ENCODE measurements around the gene BACH2.

BACH2 gene

DNA sequence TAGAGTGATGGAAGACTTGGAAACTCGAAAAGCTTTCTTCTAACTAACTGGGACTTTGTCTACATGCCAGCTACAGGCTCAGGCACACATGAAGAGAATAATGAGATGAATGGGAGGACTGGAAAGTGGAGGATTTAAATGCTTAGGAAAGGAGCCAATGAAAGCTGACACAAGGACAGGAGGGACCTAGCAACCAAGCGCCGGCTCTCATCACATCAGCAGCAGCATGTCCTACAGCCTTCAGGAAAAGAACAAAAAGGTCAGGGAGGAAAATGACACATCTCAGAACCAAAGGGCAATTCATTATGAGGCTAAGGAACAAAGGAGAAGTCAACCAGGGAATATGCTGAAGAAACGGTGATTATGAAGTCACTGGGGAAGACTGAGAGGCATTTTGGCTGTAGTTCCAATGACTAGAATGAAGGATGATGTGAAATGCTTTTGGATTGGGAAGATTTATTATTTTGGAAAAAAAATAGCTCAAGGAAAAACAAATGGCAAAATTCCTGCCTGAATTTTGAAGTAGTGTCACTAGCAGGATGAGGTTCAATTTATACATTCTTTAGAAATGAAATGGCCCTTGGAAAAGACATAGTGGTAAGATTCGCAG lies 5.7 kb downstream of the BACH2 start:
- no peak for DNase-seq (ENCODE audit: low read depth in 1 of 2, low spot score in 1 of 2)
- Histone ChIP-seq H3K4me3 (replicated peaks; ENCODE audit: insufficient read depth, low read length) (no peak overlapping the region), H3K27ac (replicated peaks) (no peak overlapping the region), H3K27me3 (ENCODE audit: insufficient read depth, poor library complexity, severe bottlenecking) (peaks cover 22% of the 10 kb centered on the region)
- TF ChIP-seq, protein P1, sequence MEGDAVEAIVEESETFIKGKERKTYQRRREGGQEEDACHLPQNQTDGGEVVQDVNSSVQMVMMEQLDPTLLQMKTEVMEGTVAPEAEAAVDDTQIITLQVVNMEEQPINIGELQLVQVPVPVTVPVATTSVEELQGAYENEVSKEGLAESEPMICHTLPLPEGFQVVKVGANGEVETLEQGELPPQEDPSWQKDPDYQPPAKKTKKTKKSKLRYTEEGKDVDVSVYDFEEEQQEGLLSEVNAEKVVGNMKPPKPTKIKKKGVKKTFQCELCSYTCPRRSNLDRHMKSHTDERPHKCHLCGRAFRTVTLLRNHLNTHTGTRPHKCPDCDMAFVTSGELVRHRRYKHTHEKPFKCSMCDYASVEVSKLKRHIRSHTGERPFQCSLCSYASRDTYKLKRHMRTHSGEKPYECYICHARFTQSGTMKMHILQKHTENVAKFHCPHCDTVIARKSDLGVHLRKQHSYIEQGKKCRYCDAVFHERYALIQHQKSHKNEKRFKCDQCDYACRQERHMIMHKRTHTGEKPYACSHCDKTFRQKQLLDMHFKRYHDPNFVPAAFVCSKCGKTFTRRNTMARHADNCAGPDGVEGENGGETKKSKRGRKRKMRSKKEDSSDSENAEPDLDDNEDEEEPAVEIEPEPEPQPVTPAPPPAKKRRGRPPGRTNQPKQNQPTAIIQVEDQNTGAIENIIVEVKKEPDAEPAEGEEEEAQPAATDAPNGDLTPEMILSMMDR (IDR thresholded peaks at IDR 0.05; ENCODE audit: insufficient read depth, low read length) = no peak
- TF ChIP-seq REST (IDR thresholded peaks at IDR 0.05; ENCODE audit: insufficient replicate concordance, low read depth) = no peak
- no peak for TF ChIP-seq GABPA (IDR thresholded peaks at IDR 0.05; ENCODE audit: low read depth)
- TF ChIP-seq SPI1 (IDR thresholded peaks at IDR 0.05; ENCODE audit: borderline replicate concordance, low read depth) = no peak
- TF ChIP-seq POLR2AphosphoS5 (IDR thresholded peaks at IDR 0.05; ENCODE audit: low read depth) = no peak

- no peak overlapping the region for H3K4me3 ChIP-seq (replicated peaks; ENCODE audit: insufficient read depth, low read length)
- TF ChIP-seq GABPA (IDR thresholded peaks at IDR 0.05; ENCODE audit: low read depth) (no peak), SPI1 (IDR thresholded peaks at IDR 0.05; ENCODE audit: borderline replicate concordance, low read depth) (no peak), REST (IDR thresholded peaks at IDR 0.05; ENCODE audit: insufficient replicate concordance, low read depth) (no peak)
- no peak overlapping the region for H3K27ac ChIP-seq (replicated peaks)
- H3K27me3 ChIP-seq (ENCODE audit: insufficient read depth, poor library complexity, severe bottlenecking) = peaks cover 14% of the 10 kb centered on the region
- no peak for DNase-seq (ENCODE audit: low read depth in 1 of 2, low spot score in 1 of 2)
Observed at GRCh38 chr6:90289902-90290301, 6.7 kb downstream of the BACH2 start.

GRCh38 chr6:90288404-90288803 lies 8.2 kb downstream of the BACH2 start:
- H3K27ac ChIP-seq (replicated peaks) = no peak overlapping the region
- no peak for TF ChIP-seq POLR2AphosphoS5 (IDR thresholded peaks at IDR 0.05; ENCODE audit: low read depth)
- TF ChIP-seq REST (IDR thresholded peaks at IDR 0.05; ENCODE audit: insufficient replicate concordance, low read depth) = no peak
- TF ChIP-seq, protein P1 (IDR thresholded peaks at IDR 0.05; ENCODE audit: insufficient read depth, low read length) = no peak
- no peak for TF ChIP-seq SPI1 (IDR thresholded peaks at IDR 0.05; ENCODE audit: borderline replicate concordance, low read depth)
- no peak for TF ChIP-seq GABPA (IDR thresholded peaks at IDR 0.05; ENCODE audit: low read depth)
- H3K27me3 ChIP-seq (ENCODE audit: insufficient read depth, poor library complexity, severe bottlenecking) = no peaks in the 10 kb centered on the region
- DNase-seq (ENCODE audit: low read depth in 1 of 2, low spot score in 1 of 2) = no peak
- no peak overlapping the region for H3K4me3 ChIP-seq (replicated peaks; ENCODE audit: insufficient read depth, low read length)
